Measurements from ENCODE around the gene ZNF587.

The ZNF587 gene

DNA sequence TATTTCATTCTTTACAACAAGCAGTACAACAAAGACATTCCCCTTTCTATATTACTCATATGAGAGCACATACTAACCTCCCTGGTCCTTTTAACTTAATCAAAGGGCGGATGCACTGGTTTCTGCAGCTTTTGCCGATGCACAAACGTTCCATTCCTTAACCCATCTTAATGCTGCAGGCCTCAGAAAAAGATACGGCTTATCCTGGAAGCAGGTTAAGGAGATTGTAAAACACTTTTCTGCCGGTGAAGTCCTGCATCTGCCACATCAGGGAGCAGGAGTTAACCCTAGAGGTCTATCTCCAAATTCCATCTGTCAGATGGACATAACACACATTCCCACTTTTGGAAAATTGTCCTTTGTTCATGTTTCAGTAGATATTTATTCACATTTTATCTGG is 50.7 kb downstream of the ZNF587 start:
- no peak for TF ChIP-seq Cebpa-rat (IDR thresholded peaks at IDR 0.05)
- Histone ChIP-seq H3K27ac (no peak overlapping the region), H3K4me1 (no peaks in the 10 kb centered on the region), H3K9ac (no peak overlapping the region), H3K4me3 (no peak overlapping the region), H3K9me3 (no peaks in the 10 kb centered on the region), H3K27me3 (no peaks in the 10 kb centered on the region), H3K36me3 (peaks cover 25% of the 10 kb centered on the region), H3K4me2 (no peak overlapping the region), H4K20me1 (peaks cover 19% of the 10 kb centered on the region; the same call in 1 of the 2 replicates)

GRCh38 chr19:57903618-57904184 is 54.0 kb downstream of the ZNF587 start:
- no peak for TF ChIP-seq Cebpa-rat (IDR thresholded peaks at IDR 0.05)
- Histone ChIP-seq H3K36me3 (peaks cover 47% of the 10 kb centered on the region), H3K9me3 (no peaks in the 10 kb centered on the region), H3K4me2 (no peak overlapping the region), H4K20me1 (peaks cover 38% of the 10 kb centered on the region; the same call in 1 of the 2 replicates), H3K4me1 (no peaks in the 10 kb centered on the region), H3K27me3 (no peaks in the 10 kb centered on the region), H3K4me3 (no peak overlapping the region), H3K27ac (no peak overlapping the region), H3K9ac (no peak overlapping the region)

DNA sequence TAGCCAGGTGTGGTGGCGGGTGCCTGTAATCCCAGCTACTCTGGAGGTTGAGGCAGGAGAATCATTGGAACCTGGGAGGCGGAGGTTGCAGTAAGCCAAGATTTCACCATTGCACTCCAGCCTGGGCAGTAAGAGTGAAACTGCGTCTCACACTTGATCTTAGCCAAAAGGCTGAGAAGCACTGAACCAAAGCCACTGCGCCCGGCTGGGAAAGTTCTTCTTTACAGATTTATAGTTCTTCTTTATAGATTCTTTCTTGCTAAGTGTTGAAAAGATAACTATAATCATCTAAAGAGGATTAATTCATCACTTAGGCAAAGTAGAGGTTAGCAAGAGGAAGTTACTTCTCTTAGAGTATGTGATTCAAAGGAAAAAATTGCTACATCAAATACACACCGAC is 55.6 kb downstream of the ZNF587 start:
- no peak overlapping the region for H3K9ac ChIP-seq
- H3K36me3 ChIP-seq: peaks cover 55% of the 10 kb centered on the region
- no peak overlapping the region for H3K27ac ChIP-seq
- H3K4me2 ChIP-seq: no peak overlapping the region
- no peaks in the 10 kb centered on the region for H3K27me3 ChIP-seq
- peaks cover 40% of the 10 kb centered on the region; the same call in 1 of the 2 replicates for H4K20me1 ChIP-seq
- no peaks in the 10 kb centered on the region for H3K4me1 ChIP-seq
- no peaks in the 10 kb centered on the region for H3K9me3 ChIP-seq
- no peak for TF ChIP-seq Cebpa-rat (IDR thresholded peaks at IDR 0.05)
- H3K4me3 ChIP-seq: no peak overlapping the region

GRCh38 chr19:57907394-57907793 is 57.7 kb downstream of the ZNF587 start:
- Histone ChIP-seq H3K9ac (no peak overlapping the region), H4K20me1 (peaks cover 51% of the 10 kb centered on the region), H3K9me3 (no peaks in the 10 kb centered on the region), H3K4me1 (no peaks in the 10 kb centered on the region), H3K36me3 (peaks cover 69% of the 10 kb centered on the region), H3K27ac (no peak overlapping the region), H3K4me3 (no peak overlapping the region), H3K4me2 (no peak overlapping the region), H3K27me3 (no peaks in the 10 kb centered on the region)
- TF ChIP-seq Cebpa-rat (IDR thresholded peaks at IDR 0.05): no peak

DNA sequence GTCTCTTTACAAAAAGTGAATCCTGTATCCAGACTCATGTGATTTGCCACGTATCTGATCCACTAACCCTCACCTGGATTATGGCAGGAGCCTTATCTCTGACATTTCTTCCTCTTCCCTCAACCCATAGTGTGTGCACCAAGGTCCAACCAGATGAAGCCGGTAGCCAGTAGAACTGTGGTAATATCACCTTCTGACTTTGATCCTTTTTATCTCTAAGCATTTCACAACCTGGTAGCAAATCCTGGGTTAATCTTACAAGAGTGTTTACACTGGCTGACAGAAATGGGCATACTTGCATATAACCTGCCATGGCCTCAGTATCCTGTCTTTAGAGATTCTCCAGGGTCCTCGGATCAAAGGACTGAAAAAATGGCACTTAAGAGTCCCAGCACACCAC is 64.9 kb downstream of the ZNF587 start:
- no peak for TF ChIP-seq Cebpa-rat (IDR thresholded peaks at IDR 0.05)
- H3K27ac ChIP-seq: no peak overlapping the region
- H4K20me1 ChIP-seq: peaks cover 15% of the 10 kb centered on the region
- peaks cover 60% of the 10 kb centered on the region for H3K36me3 ChIP-seq
- H3K4me3 ChIP-seq: no peak overlapping the region
- H3K27me3 ChIP-seq: no peaks in the 10 kb centered on the region
- peaks cover 13% of the 10 kb centered on the region for H3K4me1 ChIP-seq
- no peaks in the 10 kb centered on the region for H3K9me3 ChIP-seq
- H3K4me2 ChIP-seq: peak overlapping the region; percentile 95
- no peak overlapping the region for H3K9ac ChIP-seq
